NCI-H526 treated with DMSO at 0.1 percent for 48 hours (cell line): ENCODE data around the gene DNAI4.
A peak's percentile ranks its signal among the peaks of the same experiment; 100 is the strongest.
"Not testable (repeated sequence)": the region's sequence is repeated elsewhere in the genome, so short reads cannot be mapped to it uniquely, and the experiment has no call there.

ENCODE experiments used
- DNase-seq: peaks from one replicate; lab custom pipeline; 2025; lab: John Stamatoyannopoulos, UW

Gene DNAI4, protein sequence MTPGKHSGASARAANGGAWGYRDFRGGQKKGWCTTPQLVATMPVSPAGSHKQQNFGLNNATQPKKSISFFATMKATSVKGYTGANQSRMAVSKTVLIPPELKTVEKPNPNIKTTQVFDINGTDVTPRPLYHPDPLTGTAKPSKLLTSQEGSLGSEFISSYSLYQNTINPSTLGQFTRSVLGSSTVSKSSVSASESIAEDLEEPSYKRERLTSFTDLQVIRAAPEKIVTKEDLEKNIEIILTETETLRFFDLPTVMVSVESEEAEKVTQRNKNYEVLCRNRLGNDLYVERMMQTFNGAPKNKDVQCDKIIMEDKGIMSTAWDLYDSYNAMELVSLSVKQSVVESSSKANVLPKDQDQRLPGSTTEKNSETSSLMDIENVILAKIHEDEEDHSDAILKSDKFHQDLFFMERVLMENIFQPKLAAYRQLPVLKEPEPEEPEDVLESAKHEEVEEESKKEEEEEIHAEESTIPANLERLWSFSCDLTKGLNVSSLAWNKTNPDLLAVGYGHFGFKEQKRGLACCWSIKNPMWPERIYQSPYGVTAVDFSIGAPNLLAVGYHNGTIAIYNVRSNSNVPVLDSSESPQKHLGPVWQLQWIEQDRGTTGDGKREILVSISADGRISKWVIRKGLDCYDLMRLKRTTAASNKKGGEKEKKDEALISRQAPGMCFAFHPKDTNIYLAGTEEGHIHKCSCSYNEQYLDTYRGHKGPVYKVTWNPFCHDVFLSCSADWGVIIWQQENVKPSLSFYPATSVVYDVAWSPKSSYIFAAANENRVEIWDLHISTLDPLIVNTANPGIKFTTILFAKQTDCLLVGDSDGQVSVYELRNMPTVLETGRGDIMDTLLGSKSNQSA

DNA sequence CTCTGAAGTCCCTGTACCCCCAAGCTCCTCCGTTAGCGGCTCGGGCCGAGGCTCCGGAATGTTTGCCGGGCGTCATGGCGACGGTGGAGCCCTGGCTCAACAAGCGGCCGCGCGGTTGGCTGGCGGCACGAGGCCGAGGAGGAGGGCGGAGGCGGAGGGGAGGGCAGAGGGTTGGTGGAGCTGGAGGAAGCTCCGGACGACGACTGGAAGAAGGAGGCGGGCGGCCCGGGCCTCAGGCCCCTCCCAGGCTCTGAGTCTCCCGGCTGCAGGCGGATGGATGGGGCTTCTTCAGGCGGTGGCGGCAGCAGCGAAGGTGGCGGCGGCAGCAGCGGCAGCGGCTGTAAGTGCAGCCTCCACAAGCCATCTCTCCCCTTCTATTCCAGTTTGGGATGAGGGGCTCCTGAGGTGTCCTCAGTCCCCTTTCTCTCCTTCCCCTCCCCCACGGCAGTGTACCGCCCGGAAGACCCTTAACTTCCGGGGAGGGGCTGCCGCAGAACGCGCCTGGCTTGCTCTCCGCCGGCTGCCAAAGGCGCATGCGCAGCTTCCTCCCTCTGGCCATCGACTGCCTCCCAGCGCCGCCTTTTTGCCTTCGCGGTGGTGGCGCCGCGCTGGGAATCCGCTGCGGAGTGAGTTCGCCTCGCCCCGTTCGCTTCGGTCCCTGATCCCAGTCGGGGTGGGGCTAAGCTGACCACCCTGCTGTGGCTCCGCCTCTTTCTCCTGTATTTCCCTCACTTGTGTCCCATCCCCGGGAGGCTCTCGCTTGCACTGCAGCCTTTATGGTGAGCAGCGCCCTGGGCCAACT is at the start of gene DNAI4, which contains the start of gene MIER1:
Gene DNAI4 (minus strand): TSS at position 101 of the 802 bp plus-strand sequence. CDS start 25 bp downstream, at position 76.
Gene MIER1 (plus strand): TSS at position 235 of the 802 bp plus-strand sequence. CDS start 39 bp downstream, at position 274.
- peak; percentile 98 for DNase-seq

DNA sequence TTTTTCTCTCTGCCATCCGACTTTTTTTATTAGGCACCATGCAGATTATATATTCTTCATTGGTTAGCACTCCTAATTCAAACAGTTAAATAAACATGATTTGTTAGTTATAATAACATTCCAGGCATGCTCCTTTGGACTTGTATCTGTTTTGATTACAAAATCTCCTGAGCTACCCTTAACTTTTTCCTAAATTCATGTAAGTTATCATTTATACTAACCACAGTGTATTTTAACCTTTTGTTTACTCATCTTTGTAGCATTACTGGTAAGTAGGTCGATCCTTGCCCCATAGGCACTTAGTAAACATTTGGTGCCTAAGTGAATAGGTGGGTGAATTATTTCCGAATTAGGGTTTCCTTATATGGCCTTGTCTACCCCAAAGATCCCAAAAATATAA is 43.9 kb upstream of the DNAI4 start:
- DNase-seq: no peak

DNA sequence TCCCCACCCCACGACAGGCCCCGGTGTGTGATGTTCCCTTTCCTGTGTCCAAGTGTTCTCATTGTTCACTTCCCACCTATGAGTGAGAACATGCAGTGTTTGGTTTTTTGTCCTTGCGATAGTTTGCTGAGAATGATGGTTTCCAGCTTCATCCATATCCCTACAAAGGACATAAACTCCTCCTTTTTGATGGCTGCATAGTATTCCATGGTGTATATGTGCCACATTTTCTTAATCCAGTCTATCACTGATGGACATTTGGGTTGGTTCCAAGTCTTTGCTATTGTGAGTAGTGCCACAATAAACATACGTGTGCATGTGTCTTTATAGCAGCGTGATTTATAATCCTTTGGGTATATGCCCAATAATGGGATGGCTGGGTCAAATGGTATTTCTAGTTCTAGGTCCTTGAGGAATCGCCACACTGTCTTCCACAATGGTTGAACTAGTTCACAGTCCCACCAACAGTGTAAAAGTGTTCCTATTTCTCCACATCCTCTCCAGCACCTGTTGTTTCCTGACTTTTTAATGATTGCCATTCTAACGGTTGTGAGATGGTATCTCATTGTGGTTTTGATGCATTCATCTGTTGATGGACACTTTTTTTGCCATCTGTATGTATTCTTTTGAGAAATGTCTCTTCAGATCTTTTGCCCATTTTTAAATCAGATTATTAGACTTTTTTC is 41.7 kb upstream of the DNAI4 start:
- not testable (repeated sequence) for DNase-seq

DNA sequence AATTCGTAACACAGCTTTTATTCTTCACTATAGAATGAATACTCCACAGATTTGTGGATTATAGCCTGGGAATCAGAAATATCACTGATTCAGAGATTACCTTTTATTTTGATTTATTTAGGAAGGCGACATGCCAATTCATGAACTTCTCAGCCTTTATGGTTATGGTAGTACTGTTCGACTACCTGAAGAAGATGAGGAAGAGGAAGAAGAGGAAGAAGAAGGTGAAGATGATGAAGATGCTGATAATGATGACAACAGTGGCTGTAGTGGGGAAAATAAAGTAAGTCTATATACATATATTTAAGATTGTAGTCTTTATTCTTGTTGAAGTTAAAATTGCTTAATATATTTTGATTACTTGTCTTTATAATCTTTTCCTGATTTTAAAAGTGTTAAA is 33.3 kb upstream of the DNAI4 start:
- DNase-seq: no peak

DNA sequence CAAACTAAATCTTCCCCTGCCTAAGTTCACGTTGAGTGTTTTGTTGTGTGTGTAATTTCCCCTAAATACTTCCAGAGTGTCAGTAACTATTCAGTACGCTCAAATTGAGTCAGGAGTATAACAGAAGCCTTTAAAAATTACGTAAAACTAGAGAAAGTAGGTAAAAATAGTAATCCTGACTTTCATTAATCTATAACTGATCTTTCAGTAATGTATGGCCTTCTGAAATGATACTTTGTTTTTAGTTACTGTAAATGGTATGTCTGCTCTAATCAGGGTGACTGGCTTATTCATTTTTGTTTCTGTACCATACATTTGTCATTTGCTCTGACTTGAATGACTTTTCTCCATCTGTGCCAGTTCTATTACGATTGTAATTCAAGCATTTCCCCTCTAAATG is 29.6 kb upstream of the DNAI4 start:
- DNase-seq: no peak

DNA sequence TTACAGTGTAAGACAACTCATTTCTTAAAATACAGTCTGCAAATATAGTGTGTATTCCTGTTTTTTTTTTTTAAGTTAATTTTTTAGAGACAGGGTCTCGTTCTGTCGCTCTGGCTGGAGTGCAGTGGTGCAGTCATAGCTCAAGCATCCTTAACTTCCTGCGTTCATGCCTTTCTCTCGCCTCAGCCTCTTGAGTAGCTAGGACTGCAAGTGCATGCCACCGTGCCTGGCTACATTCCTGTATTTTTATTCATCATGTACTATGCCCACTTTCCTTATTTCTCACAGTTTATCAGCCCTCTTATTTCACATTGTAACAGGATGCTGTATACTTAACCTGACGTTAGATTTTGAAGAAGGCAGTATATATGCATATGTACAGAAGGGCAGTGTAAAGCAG is 26.9 kb upstream of the DNAI4 start:
- DNase-seq: no peak

DNA sequence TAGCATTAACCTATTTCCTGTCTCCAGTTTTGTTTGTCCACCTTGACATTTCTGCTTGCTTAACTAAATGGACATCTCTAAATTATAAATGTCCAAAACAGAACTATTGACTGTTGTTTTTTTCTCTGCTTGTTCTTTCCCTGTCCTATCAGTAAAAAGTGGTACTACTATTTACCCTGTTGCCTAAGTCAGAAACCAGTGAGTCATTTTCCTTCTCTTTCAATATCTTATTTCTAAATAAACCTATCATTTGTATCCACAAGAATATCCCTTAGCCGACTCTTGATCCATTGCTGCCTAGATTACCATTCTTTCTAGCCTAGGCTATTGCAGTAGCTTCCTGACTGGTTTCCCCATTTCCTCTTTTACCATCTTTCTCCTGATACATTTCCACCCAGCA is 22.6 kb upstream of the DNAI4 start:
- no peak for DNase-seq

DNA sequence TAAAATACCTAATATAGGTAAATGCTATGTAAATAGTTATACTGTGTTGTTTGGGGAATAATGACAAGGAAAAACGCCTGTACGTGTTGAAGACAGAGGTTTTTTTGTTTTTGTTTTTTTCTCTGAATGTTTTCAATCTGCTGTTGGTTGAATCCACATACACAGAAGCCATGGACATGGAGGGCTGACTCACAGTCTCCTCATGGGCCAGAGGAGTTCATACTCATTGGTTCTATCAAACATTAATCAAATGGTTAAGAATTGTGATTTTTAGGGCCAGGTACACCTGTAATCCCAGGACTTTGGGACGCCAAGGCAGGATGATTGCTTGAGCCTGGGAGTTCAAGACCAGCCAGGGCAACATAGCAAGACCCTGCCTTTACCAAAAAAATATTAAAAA is 20.7 kb upstream of the DNAI4 start:
- no peak for DNase-seq

DNA sequence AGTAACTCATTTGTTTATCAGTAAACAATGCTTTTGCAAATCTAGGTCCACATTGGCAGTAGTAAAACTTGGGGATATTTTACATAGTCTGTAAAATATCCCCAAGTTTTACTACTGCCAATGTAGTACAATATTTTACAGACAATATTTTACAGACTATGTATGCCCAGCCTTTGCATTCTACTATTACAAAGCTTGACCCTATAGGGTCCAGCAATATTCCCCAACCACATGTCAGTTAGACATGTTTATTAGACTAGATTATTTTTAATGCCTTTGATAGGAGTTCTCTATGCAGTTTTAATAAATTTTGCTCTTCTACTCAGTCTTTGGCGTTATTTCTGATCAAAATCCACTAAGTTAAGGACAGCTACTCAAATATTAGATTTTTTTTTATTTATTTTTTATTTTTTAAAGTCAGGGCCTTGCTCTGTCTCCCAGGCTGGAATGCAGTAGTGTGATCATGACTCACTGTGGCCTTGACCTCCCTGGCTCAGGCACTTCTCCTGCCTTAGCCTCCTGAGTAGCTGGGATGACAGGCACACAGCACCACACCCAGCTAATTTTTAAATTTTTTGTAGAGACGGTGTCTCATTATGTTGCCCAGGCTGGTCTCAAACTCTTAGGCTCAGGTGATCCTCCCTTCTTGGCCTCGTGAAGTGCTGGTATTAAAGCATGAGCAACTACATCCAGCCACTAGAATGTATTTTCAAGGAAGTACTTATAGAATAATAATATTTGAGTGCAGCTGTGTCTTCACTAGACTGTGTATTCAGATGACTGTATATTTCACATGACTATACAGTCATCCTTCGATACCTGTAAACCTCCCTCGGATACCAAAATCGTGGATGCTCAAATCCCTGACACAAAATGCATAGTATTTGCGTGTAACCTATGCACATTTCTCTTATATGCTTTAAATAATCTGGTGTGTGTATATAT is 19.9 kb upstream of the DNAI4 start:
- DNase-seq: no peak

DNA sequence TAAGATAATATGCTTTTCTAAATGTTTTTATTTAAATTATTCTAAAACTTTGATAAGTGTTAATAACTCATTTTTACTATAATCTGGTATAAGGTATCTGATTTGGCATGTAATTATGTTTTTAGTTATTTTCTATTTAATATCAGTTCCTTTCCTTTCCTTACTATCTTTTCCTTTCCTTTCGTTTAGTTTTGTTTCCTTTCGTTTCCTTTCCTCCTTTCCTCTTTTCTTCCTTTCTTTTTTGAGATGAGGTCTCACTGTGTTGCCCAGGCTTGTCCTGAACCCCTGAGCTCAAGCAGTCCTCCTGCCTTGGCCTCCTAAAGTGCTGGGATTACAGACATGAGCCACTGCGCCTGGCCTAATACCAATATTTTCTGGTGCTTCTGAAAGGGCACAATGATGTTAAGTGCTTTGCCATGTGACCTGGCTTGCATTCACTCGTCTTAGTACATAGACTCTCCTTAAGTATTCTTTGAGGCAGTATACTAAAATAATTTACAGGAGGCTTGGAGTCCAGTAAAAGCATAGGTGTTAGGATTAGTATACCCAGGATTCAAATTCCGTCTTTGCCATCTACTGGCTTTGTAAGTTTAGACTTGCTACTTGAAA is 18.8 kb upstream of the DNAI4 start:
- DNase-seq: no peak

DNA sequence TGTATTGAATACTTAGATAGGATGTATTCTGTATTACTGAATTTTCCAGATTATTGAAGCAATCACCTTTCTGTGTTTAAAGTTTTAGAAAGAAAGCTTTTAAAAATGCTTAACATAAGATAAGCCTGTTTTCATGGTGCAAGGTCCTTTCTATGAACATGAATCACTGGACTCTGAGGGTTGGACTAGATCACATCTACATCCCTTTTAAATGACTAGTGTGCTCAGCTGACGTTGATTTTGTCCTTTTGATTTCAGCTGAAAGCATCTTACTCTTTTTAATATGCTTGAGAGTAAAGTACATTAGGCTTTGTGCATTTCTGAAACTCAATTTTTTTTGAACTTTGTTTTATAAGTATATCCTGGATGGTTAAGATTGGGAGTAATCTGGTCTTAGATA is 16.3 kb upstream of the DNAI4 start:
- DNase-seq: no peak

DNA sequence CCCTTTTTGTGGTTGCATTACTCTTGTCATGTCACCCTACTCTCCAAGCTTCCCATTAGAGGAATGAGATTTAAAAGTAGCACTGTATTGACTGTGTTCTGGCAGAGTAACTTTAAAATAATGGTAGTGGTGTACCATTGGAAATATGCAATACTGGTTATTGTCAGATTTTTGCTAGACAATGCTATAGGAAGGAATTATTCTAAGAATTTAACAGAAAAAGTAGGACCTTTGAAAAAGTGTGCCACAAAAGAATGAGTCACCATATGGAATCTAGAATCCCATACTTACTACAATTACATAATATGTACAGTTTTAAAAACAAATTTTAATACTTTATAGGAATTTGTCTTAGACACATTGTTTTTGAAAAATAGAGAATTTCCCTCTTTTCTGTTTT is 14.0 kb upstream of the DNAI4 start:
- no peak for DNase-seq

DNA sequence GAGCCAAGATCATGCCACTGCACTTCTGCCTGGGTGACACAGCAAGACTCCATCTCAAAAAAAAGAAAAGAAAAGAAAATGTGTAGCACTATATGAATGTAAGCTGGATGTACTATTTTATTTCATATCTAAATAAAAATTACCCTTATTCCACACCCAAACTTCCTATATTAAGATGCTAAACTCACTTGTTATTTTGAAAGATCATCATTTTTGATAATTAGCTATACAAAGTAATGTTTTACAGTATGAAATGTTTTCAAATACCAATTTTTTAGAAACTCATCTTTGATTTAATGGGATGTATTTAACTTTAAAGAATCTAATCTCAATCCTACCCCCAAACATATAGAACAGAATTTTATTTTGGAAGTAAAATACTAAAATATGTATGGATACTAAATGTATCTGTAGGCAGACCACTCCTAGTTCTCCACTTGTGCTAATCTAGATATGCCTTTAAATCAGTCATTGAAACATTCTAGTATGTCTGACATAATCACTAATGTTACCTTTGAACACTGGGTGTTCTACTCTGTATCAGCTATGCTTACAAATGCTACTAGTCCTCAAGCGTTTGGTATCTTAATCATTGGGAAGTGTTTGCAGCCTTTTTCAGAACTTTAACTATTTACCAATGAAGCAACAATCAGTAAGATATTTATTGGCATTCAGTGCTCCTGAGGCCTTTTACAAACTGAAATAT is 13.0 kb upstream of the DNAI4 start:
- no peak for DNase-seq

DNA sequence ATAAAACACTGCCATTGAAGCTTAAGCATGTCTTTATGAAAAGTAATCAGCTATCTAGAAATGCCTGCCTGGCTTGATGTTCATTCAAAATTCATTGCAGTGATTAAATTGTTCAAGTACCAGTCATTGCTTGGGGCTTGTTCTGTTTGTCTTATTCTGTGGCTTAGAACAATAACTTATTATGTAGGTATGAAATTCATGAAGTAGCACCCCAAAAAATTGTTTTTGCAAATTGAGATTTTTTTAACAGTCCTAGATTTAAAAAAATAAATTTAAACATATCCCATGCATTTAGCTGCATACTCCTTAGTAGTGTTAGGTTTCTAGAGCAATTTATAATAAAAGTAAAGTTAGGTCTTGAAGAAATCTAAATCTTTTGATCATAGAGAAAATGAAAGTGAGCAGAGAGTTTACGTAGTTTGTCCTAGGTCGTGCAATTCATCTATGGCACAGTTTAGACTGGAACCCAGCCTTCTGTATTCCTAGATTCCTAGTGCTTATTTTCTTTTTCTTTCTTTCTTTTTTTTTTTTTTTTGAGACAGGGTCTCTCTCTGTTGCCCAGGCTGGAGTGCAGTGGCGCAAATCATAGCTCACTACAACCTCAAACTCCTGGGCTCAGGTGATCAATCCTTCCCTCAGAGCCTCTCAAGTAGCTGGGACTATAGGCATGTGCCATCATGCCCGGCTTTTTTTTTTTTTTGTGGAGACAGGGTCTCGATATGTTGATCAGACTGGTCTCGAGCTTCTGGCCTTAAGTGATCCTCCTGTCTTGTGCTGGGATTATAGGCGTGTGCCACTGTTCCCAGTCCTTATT is 9.4 kb upstream of the DNAI4 start:
- no peak for DNase-seq

DNA sequence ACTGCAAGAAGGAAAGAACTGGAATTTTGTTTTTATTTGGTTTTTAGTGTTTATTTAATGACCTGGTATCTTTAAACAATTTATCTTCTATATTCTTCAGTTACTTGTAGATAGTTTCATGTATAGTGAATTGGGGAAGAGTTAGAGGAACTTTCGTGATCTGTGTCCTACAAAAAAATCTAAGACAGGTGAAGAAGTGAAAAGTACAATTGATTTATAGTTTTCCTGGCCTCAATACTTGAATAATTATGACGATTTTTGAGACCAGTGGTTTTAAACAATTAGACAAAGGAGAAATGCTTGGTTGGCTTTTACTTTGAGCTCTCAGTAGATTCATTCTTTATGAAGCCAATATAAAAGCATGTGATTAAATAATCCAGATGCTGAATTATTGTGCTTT is 7.6 kb upstream of the DNAI4 start:
- DNase-seq: no peak

DNA sequence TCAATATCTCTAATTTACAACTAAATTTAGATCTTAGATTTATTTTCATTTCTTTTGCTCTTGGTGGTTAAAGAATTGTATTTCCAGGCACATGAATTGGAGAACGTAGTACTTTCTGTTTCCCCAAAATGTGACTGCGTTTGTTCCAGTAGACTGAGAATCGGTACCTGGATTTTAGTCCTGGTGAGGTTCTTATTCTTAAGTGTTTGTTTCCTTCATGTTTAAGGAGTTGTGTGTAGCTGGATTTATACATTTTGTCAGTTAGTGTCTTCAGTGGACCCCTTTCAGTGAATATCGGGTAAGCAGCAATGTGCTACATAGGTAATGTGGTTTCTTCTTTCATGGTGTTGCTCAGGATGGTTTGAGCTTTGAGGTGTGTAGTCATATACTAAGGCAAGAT is 6.9 kb upstream of the DNAI4 start:
- DNase-seq: peak; percentile 33

DNA sequence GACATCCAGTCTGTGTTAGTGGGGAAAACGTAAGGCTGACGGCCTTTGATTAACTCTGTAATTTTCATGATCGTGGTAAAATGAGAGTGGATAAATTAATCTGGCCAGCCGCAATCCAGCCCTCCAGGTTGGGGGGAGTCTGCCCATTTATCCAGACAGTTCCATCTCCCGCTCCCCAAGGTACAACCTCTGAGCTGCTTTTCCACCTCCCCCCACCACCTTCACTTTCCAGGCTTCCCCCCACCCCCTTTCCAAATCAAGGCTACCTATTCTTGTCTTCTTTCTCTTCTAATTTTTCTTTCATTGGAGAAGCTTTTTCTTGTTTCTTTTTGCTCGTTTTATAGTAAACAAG is 6.1 kb upstream of the DNAI4 start:
- no peak for DNase-seq

DNA sequence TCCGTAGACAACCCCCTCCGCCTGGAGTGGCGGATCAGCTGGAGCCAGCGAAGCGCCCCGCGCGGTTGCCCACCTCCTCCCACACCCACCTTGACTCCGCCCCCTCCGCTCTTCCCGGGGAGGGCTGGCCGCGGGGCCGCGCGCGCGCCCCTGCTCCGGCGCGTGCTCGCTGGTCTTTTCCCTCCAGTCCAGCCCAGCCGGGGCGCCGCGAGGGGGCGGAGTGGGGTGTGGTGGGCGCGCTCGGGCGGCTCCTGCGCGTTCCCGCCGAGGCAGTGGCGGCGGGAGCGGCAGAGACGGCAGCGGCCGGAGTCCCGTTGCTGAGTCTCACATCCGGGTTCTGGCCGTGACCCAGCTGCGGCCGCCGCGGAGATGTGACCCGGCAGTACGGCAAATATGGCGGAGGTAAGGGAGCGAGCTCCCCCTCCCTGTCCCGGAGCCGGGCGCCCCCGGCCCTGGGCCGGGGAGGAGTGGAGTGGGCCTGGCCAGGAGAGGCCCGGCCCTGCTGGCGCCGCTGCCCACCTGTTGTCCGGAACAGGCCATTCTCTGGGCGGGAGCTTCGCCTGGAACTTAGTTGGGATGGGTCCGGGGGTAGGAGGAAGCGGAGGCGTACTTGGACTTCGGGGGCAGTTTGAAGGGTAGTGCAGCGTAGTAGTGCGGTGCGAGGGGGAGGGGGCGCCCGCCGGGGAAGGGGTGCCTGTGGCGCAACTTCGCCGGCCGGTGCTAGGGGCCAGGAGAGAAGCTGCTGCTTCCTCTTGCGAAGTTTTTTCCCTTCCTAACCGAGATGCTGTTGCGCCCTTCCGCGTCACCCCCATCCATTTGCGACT is 5.6 kb upstream of the DNAI4 start:
- peak; percentile 89 for DNase-seq
